Ishikawa (cell line): ENCODE measurements around the gene TRIAP1.

ENCODE experiments used
- CEBPB ChIP-seq: IDR thresholded peaks from 2 replicates; pipeline ENCODE4 v1.6.1; 2012
- CREB1 ChIP-seq: IDR thresholded peaks from 2 replicates; pipeline ENCODE4 v1.6.1; 2012; ENCODE audit warnings: low read depth
- EGR1 ChIP-seq: IDR thresholded peaks from 2 replicates; pipeline ENCODE4 v1.6.1; 2012
- EP300 ChIP-seq: IDR thresholded peaks from 2 replicates; pipeline ENCODE4 v1.6.1; 2012; ENCODE audit warnings: borderline replicate concordance
- FOXM1 ChIP-seq: IDR thresholded peaks from 2 replicates; pipeline ENCODE4 v1.6.1; 2012; ENCODE audit warnings: low read depth, borderline replicate concordance
- NFIC ChIP-seq: IDR thresholded peaks from 2 replicates; pipeline ENCODE4 v1.6.1; 2012
- RAD21 ChIP-seq: IDR thresholded peaks from 2 replicates; pipeline ENCODE4 v1.6.1; 2012; ENCODE audit warnings: low read depth
- TAF1 ChIP-seq: IDR thresholded peaks from 2 replicates; pipeline ENCODE4 v1.6.1; 2012; ENCODE audit warnings: low read depth, mild to moderate bottlenecking
- TCF12 ChIP-seq: IDR thresholded peaks from 2 replicates; pipeline ENCODE4 v1.6.1; 2012; ENCODE audit warnings: low read depth
- TEAD4 ChIP-seq: IDR thresholded peaks from 2 replicates; pipeline ENCODE4 v1.6.1; 2012
- USF1 ChIP-seq: IDR thresholded peaks from 2 replicates; pipeline ENCODE4 v1.6.1; 2012
- YY1 ChIP-seq: IDR thresholded peaks from 2 replicates; pipeline ENCODE4 v1.6.1; 2012; ENCODE audit warnings: low read depth
- ZBTB7A ChIP-seq: IDR thresholded peaks from 2 replicates; pipeline ENCODE4 v1.6.1; 2012; ENCODE audit warnings: low read depth
- TF ChIP-seq, protein P1 (sequence below): IDR thresholded peaks from 2 replicates; pipeline ENCODE4 v1.6.1; 2012; ENCODE audit warnings: low read depth, mild to moderate bottlenecking
- TF ChIP-seq, protein P2 (sequence below): IDR thresholded peaks from 2 replicates; pipeline ENCODE4 v1.6.1; 2012

Gene TRIAP1

GRCh38 chr12:120460157-120460556 lies 14.0 kb upstream of the TRIAP1 start:
- TF ChIP-seq FOXM1 (no peak), TAF1 (no peak), CREB1 (no peak), NFIC (no peak), TCF12 (no peak), EGR1 (no peak), TEAD4 (no peak), CEBPB (no peak), RAD21 (no peak), USF1 (no peak), EP300 (no peak), ZBTB7A (no peak), YY1 (no peak)
- TF ChIP-seq, protein P1, sequence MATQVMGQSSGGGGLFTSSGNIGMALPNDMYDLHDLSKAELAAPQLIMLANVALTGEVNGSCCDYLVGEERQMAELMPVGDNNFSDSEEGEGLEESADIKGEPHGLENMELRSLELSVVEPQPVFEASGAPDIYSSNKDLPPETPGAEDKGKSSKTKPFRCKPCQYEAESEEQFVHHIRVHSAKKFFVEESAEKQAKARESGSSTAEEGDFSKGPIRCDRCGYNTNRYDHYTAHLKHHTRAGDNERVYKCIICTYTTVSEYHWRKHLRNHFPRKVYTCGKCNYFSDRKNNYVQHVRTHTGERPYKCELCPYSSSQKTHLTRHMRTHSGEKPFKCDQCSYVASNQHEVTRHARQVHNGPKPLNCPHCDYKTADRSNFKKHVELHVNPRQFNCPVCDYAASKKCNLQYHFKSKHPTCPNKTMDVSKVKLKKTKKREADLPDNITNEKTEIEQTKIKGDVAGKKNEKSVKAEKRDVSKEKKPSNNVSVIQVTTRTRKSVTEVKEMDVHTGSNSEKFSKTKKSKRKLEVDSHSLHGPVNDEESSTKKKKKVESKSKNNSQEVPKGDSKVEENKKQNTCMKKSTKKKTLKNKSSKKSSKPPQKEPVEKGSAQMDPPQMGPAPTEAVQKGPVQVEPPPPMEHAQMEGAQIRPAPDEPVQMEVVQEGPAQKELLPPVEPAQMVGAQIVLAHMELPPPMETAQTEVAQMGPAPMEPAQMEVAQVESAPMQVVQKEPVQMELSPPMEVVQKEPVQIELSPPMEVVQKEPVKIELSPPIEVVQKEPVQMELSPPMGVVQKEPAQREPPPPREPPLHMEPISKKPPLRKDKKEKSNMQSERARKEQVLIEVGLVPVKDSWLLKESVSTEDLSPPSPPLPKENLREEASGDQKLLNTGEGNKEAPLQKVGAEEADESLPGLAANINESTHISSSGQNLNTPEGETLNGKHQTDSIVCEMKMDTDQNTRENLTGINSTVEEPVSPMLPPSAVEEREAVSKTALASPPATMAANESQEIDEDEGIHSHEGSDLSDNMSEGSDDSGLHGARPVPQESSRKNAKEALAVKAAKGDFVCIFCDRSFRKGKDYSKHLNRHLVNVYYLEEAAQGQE, result no peak
- TF ChIP-seq, protein P2, sequence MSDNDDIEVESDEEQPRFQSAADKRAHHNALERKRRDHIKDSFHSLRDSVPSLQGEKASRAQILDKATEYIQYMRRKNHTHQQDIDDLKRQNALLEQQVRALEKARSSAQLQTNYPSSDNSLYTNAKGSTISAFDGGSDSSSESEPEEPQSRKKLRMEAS, result no peak

GRCh38 chr12:120457133-120457532 lies 10.9 kb upstream of the TRIAP1 start:
- TF ChIP-seq, protein P2, result no peak
- no peak for TF ChIP-seq ZBTB7A
- TF ChIP-seq FOXM1, result no peak
- no peak for TF ChIP-seq USF1
- no peak for TF ChIP-seq YY1
- TF ChIP-seq, protein P1, result no peak
- TF ChIP-seq EGR1, result no peak
- no peak for TF ChIP-seq TAF1
- TF ChIP-seq RAD21, result no peak

DNA sequence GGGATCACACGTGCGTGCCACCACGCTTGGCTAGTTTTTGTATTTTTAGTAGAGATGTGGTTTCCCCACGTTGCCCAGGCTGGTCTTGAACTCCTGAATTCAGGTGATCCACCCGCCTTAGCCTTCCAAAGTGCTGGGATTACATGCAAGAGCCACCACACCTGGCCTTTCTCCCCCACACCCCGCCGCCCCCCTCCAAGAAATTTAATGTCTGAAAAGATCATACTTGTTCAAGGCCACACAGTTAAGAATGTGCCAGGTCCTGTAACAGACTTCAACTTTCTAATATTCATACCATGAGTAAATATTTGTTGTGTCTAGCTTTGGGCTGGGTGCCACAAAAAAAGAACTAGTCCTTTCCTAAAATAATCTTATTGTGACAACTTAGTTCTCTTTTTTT lies 9.1 kb upstream of the TRIAP1 start:
- no peak for TF ChIP-seq NFIC
- TF ChIP-seq ZBTB7A, result no peak
- TF ChIP-seq, protein P1, result no peak
- TF ChIP-seq FOXM1, result no peak
- TF ChIP-seq, protein P2, result no peak
- TF ChIP-seq CEBPB, result no peak
- no peak for TF ChIP-seq USF1
- TF ChIP-seq TCF12, result no peak
- no peak for TF ChIP-seq TEAD4
- TF ChIP-seq EGR1, result no peak
- no peak for TF ChIP-seq YY1

- TF ChIP-seq CREB1 (no peak), RAD21 (peak; percentile 29; the same call in 1 of the 2 replicates), EP300 (no peak), TEAD4 (no peak), YY1 (no peak), TAF1 (no peak), FOXM1 (no peak)
Measured at GRCh38 chr12:120453977-120454376, 7.8 kb upstream of the TRIAP1 start.
